OCI-LY7 (cell line): ENCODE measurements around the gene CHD1L. TPM values are rescaled to one million over a fixed set of nuclear protein-coding genes. Genes with fewer than 3 reads are reported as not detected.

Source experiments
- BruUV-seq: library from RNA; stranded (reverse); fragments of 400-500 nt; replicated peaks from 2 replicates; lab custom pipeline; 2021; lab: Mats Ljungman, UMichigan
- CTCF ChIA-PET: fragments of 300-600 bp; sonication (Branson Sonifier 250); formaldehyde crosslinking; loops from one replicate; lab custom pipeline; 2022; ENCODE audit warnings: antibody characterized with exemption; ENCODE audit not compliant: unreplicated experiment; lab: Charles Lee
- POLR2A ChIA-PET: fragments of 300-600 bp; sonication (Branson Sonifier 250); formaldehyde crosslinking; loops from one replicate; lab custom pipeline; 2022; ENCODE audit warnings: antibody characterized with exemption; lab: Charles Lee
- DNase-seq: peaks from one replicate; pipeline ENCODE4 v3.0.0-alpha.2; 2015; ENCODE audit warnings: low spot score
- H2AFZ ChIP-seq: fragments of 200-600 bp; sonication (generic), shearing (Covaris generic); 2 replicates; pipeline ENCODE4 v1.6.1; 2014; ENCODE audit warnings: mild to moderate bottlenecking, antibody characterized with exemption, low read length, moderate library complexity
- H3K27ac ChIP-seq: fragments of 200-600 bp; sonication (generic); 2 replicates; pipeline ENCODE4 v1.5.1; 2014; ENCODE audit warnings: mixed run types, low read depth, mild to moderate bottlenecking, moderate library complexity, low read length, inconsistent platforms; ENCODE audit not compliant: poor library complexity, severe bottlenecking
- H3K36me3 ChIP-seq: fragments of 200-600 bp; sonication (generic); 2 replicates; pipeline ENCODE4 v1.6.1; 2014; ENCODE audit warnings: mild to moderate bottlenecking, antibody characterized with exemption, low read length, moderate library complexity, mixed read lengths; ENCODE audit not compliant: insufficient read depth
- H3K4me1 ChIP-seq: fragments of 200-600 bp; sonication (generic); 2 replicates; pipeline ENCODE4 v1.5.1; 2014; ENCODE audit warnings: mild to moderate bottlenecking, low read length; ENCODE audit not compliant: insufficient read depth, poor library complexity, severe bottlenecking
- H3K4me2 ChIP-seq: fragments of 200-600 bp; sonication (generic); 2 replicates; pipeline ENCODE4 v1.6.1; 2014; ENCODE audit warnings: mild to moderate bottlenecking, low read length
- H3K4me3 ChIP-seq: fragments of 200-600 bp; sonication (generic); 2 replicates; pipeline ENCODE4 v1.5.1; 2014; ENCODE audit warnings: mild to moderate bottlenecking, low read depth, low read length; ENCODE audit not compliant: poor library complexity, severe bottlenecking
- H3K79me2 ChIP-seq: fragments of 200-600 bp; sonication (generic); 2 replicates; pipeline ENCODE4 v1.6.1; 2016; ENCODE audit warnings: low read depth, mild to moderate bottlenecking, low read length, moderate library complexity, mixed read lengths; ENCODE audit not compliant: insufficient read depth
- H3K9me2 ChIP-seq: fragments of 200-600 bp; sonication (generic); 2 replicates; pipeline ENCODE4 v1.6.1; 2016; ENCODE audit warnings: mild to moderate bottlenecking, low read length, mixed read lengths; ENCODE audit not compliant: insufficient read depth
- H3K9me3 ChIP-seq: fragments of 200-600 bp; sonication (generic); 2 replicates; pipeline ENCODE4 v1.6.1; 2014; ENCODE audit warnings: mild to moderate bottlenecking, mixed run types, low read length, mixed read lengths
- H4K20me1 ChIP-seq: fragments of 200-600 bp; sonication (generic); 2 replicates; pipeline ENCODE4 v1.6.1; 2014; ENCODE audit warnings: mild to moderate bottlenecking, antibody characterized with exemption, low read length, moderate library complexity, mixed read lengths; ENCODE audit not compliant: insufficient read depth
- EZH2phosphoT487 ChIP-seq: fragments of 200-600 bp; sonication (generic); IDR thresholded peaks from 2 replicates; pipeline ENCODE4 v1.6.1; 2018; ENCODE audit warnings: low read depth, borderline replicate concordance, mild to moderate bottlenecking, mixed run types, antibody characterized with exemption, low read length, moderate library complexity, mixed read lengths
- intact Hi-C: fragments of 100-400 bp; cut with micrococcal nuclease; formaldehyde crosslinking; loops from one replicate; pipeline ENCODE4 v1.10.0; 2022; ENCODE audit not compliant: unreplicated experiment
- total RNA-seq, 2 experiments: library from RNA; depleted of rRNA in 1 of 2; stranded (reverse); fragments of >200 nt in 1 of 2; shearing (Covaris generic) in 1 of 2; gene quantifications; 2 replicates each; pipeline ENCODE4 v1.2.3, GENCODE V29; 2014 to 2022
- TF ChIP-seq, protein P1 (sequence below): fragments of 200-600 bp; sonication (generic); conservative IDR thresholded peaks from 2 replicates; pipeline ENCODE4 v1.5.1; 2014; ENCODE audit warnings: mild to moderate bottlenecking, antibody characterized with exemption, low read length, moderate library complexity, mixed read lengths

The CHD1L gene
- total RNA-seq, 2 experiments from 2014 or later: 42.2 to 52.5 TPM

DNA sequence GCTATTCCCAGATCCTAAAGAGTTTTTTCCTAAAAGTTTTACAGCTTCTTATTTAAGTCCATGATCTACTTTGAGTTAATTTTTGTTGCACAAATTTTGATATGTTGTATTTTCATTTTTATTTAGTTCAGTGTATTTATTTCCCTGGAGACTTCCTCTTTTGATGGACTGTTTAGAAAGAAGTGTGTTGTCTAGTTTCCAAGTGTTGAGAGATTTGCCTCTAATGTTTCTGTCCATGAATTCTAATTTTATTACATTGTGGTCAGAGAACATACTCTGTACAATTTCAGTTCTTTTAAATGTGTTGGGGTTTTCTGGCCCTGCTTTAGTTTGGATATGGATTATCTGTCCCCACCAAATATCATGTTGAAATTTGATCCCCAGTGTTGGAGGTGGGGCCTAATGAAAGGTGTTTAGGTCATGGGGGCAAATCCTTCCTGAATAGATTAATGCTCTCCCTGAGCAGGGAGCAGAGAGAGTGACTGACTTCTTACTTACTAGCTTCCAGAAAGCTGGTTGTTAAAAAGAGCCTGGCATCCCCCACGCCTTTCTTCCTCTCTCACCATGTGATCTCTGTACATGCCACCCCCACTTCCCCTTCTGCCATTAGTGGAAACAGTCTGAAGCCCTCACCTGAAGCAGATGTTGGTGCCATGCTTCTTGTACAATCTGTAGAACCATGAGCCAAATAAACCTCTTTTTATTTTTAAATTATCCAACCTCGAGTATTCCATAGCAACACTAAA, 4.6 kb downstream of the CHD1L start:
- no peak overlapping the region for H3K27ac ChIP-seq
- TF ChIP-seq, protein P1, sequence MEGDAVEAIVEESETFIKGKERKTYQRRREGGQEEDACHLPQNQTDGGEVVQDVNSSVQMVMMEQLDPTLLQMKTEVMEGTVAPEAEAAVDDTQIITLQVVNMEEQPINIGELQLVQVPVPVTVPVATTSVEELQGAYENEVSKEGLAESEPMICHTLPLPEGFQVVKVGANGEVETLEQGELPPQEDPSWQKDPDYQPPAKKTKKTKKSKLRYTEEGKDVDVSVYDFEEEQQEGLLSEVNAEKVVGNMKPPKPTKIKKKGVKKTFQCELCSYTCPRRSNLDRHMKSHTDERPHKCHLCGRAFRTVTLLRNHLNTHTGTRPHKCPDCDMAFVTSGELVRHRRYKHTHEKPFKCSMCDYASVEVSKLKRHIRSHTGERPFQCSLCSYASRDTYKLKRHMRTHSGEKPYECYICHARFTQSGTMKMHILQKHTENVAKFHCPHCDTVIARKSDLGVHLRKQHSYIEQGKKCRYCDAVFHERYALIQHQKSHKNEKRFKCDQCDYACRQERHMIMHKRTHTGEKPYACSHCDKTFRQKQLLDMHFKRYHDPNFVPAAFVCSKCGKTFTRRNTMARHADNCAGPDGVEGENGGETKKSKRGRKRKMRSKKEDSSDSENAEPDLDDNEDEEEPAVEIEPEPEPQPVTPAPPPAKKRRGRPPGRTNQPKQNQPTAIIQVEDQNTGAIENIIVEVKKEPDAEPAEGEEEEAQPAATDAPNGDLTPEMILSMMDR: no peak
- peaks cover 20% of the 10 kb centered on the region; the same call in 1 of the 2 replicates for H4K20me1 ChIP-seq
- no peaks in the 10 kb centered on the region for H3K9me2 ChIP-seq
- H2AFZ ChIP-seq: no peak overlapping the region
- POLR2A ChIA-PET: no interaction called here
- intact Hi-C loops: no loop called here
- H3K9me3 ChIP-seq: peaks cover 17% of the 10 kb centered on the region; the same call in 1 of the 2 replicates
- no TSS peak for BruUV-seq
- DNase-seq: peak; percentile 45
- H3K4me3 ChIP-seq: peak overlapping the region; percentile 14
- peak overlapping the region; percentile 46 for H3K4me2 ChIP-seq
- peaks cover 28% of the 10 kb centered on the region for H3K36me3 ChIP-seq
- CTCF ChIA-PET: no interaction called here
- H3K4me1 ChIP-seq: peaks cover 34% of the 10 kb centered on the region
- peaks cover 90% of the 10 kb centered on the region for H3K79me2 ChIP-seq

DNA sequence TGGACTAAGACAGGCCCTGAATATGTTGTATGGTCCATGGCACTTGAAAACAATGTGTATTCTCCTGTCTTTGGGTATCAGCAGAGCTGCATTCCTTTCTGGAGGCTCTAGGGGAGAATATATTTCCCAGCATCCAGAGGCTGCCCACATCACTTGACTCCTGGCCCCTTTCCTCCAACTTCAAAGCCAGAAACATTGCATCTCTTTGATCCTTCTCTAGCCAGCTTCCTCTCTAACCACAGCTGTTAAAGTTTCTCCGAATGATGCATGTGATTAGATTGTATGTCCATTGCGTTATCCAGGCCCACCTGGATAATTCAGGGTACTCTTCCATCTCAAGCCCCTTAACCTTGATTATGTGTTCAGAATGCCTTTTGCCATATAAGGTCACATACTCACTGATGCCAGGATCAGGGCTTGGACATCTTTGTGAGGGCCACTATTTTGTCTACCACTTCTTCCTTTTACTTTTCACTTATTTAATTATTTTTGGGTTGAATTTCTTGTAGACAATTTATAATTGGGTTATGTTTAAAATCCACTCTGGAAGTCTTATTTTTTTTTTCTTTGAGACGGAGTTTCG, 5.3 kb downstream of the CHD1L start:
- no peak for DNase-seq
- Histone ChIP-seq H3K4me1 (peaks cover 32% of the 10 kb centered on the region), H3K27ac (no peak overlapping the region), H4K20me1 (peaks cover 20% of the 10 kb centered on the region; the same call in 1 of the 2 replicates), H3K9me2 (no peaks in the 10 kb centered on the region), H3K36me3 (peaks cover 35% of the 10 kb centered on the region), H2AFZ (no peak overlapping the region), H3K79me2 (peaks cover 94% of the 10 kb centered on the region), H3K4me2 (peak overlapping the region; percentile 46), H3K4me3 (no peak overlapping the region), H3K9me3 (peaks cover 17% of the 10 kb centered on the region; the same call in 1 of the 2 replicates)
- CTCF ChIA-PET: no interaction called here
- POLR2A ChIA-PET: interaction anchor here (0.9 kb wide), 1 partner anchor 79 kb away, joined by 3 read pairs; no protein-coding TSS in a partner anchor
- TF ChIP-seq, protein P1: no peak
- no peak for TF ChIP-seq EZH2phosphoT487
- intact Hi-C loops: no loop called here
- BruUV-seq: no TSS peak

- Histone ChIP-seq H3K4me3 (no peak overlapping the region), H3K79me2 (peaks cover 54% of the 10 kb centered on the region), H3K27ac (no peak overlapping the region), H3K9me3 (peaks cover 17% of the 10 kb centered on the region; the same call in 1 of the 2 replicates), H4K20me1 (peaks cover 3% of the 10 kb centered on the region; the same call in 1 of the 2 replicates), H3K9me2 (no peaks in the 10 kb centered on the region), H2AFZ (no peak overlapping the region), H3K36me3 (peaks cover 70% of the 10 kb centered on the region), H3K4me1 (peaks cover 3% of the 10 kb centered on the region), H3K4me2 (no peak overlapping the region)
- intact Hi-C loops: no loop called here
- ChIA-PET CTCF (no interaction called here), POLR2A (no interaction called here)
- BruUV-seq: no TSS peak
- DNase-seq: no peak
- TF ChIP-seq EZH2phosphoT487: no peak
- TF ChIP-seq, protein P1: no peak
Measured at GRCh38 chr1:147252540-147252939, 10.1 kb downstream of the CHD1L start.
